Central memory CD8-positive, alpha-beta T cell (primary cell): ENCODE measurements around the gene MYO9B.

ENCODE experiments used
- ATAC-seq: fragments of 150-1000 bp; cut with Tn5 transposase; replicated peaks from 2 replicates; pipeline ENCODE4 v1.10.0; 2022; ENCODE audit warnings: mild to moderate bottlenecking, moderate FRiP score, moderate number of reproducible peaks; ENCODE audit not compliant: poor library complexity, severe bottlenecking; ENCODE audit errors: extremely low read depth
- DNase-seq, 2 donors: peaks; one replicate each; pipeline ENCODE4 v3.0.0; 2021; ENCODE audit warnings: low spot score in 2 of 2
- H3K27ac Mint-ChIP-seq: one replicate; pipeline ENCODE4 v1.8.0; 2022; ENCODE audit warnings: low read depth, mild to moderate bottlenecking, moderate library complexity, mixed read lengths
- H3K27me3 Mint-ChIP-seq: one replicate; pipeline ENCODE4 v1.8.0; 2022; ENCODE audit warnings: mixed read lengths
- H3K36me3 Mint-ChIP-seq: one replicate; pipeline ENCODE4 v1.8.0; 2022; ENCODE audit warnings: mild to moderate bottlenecking, moderate library complexity, mixed read lengths; ENCODE audit not compliant: insufficient read depth
- H3K4me1 Mint-ChIP-seq: one replicate; pipeline ENCODE4 v1.8.0; 2022; ENCODE audit warnings: mixed read lengths
- H3K4me3 Mint-ChIP-seq: one replicate; pipeline ENCODE4 v1.8.0; 2022; ENCODE audit warnings: mild to moderate bottlenecking, moderate library complexity, mixed read lengths
- H3K9me3 Mint-ChIP-seq: one replicate; pipeline ENCODE4 v1.8.0; 2022; ENCODE audit warnings: mixed read lengths

MYO9B gene

DNA sequence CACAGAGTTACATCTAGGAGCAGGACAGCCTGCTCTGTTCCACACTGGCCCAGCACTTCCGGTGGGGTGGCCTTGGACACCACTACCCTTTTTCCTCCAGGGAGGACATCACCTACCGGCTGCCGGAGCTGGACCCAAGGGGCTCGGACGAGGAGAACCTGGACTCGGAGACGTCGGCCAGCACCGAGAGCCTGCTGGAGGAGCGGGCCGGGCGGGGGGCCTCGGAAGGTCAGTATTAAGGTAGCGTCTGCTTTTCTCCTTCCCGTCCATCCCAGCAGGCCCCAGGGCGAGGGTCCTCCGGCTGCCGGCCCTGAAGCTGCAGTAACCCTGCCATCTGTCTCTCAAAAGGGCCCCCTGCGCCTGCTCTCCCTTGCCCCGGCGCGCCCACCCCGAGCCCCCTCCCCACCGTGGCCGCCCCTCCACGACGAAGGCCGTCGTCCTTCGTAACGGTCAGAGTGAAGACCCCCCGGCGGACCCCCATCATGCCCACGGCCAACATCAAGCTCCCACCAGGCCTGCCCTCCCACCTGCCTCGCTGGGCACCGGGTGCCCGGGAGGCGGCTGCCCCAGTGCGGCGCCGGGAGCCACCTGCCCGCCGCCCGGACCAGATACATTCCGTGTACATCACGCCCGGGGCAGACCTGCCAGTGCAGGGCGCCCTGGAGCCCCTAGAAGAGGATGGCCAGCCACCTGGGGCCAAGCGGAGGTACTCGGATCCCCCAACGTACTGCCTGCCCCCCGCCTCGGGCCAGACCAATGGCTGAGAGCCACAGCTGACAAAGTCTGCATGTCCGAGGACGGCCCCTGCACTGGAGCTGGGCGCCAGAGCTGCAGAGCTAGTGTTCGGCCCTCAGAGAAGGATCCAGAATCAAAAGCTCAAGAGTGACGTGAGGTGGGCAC is 136.2 kb downstream of the MYO9B start:
- ATAC-seq (no peak), DNase-seq (no peak)
- no peak overlapping the region for H3K27ac Mint-ChIP-seq
- no peak overlapping the region for H3K4me3 Mint-ChIP-seq
- peaks cover 19% of the 10 kb centered on the region for H3K4me1 Mint-ChIP-seq
- no peaks in the 10 kb centered on the region for H3K27me3 Mint-ChIP-seq
- peaks cover 35% of the 10 kb centered on the region for H3K36me3 Mint-ChIP-seq
- no peaks in the 10 kb centered on the region for H3K9me3 Mint-ChIP-seq

- Mint-ChIP-seq H3K4me1 (peaks cover 19% of the 10 kb centered on the region), H3K4me3 (peak overlapping the region; percentile 20), H3K9me3 (no peaks in the 10 kb centered on the region), H3K36me3 (peaks cover 40% of the 10 kb centered on the region), H3K27ac (no peak overlapping the region), H3K27me3 (no peaks in the 10 kb centered on the region)
- no peak for ATAC-seq
- no peak for DNase-seq
Measured at GRCh38 chr19:17213334-17213733, 137.8 kb downstream of the MYO9B start.

- peak overlapping the region; percentile 95 for H3K27ac Mint-ChIP-seq
- H3K4me3 Mint-ChIP-seq, result peak overlapping the region; percentile 85
- no peaks in the 10 kb centered on the region for H3K9me3 Mint-ChIP-seq
- H3K27me3 Mint-ChIP-seq, result no peaks in the 10 kb centered on the region
- no peak for ATAC-seq
- H3K4me1 Mint-ChIP-seq, result peaks cover 12% of the 10 kb centered on the region
- H3K36me3 Mint-ChIP-seq, result peaks cover 41% of the 10 kb centered on the region
- no peak for DNase-seq
Measured at GRCh38 chr19:17214508-17215126, 139.0 kb downstream of the MYO9B start.

DNA sequence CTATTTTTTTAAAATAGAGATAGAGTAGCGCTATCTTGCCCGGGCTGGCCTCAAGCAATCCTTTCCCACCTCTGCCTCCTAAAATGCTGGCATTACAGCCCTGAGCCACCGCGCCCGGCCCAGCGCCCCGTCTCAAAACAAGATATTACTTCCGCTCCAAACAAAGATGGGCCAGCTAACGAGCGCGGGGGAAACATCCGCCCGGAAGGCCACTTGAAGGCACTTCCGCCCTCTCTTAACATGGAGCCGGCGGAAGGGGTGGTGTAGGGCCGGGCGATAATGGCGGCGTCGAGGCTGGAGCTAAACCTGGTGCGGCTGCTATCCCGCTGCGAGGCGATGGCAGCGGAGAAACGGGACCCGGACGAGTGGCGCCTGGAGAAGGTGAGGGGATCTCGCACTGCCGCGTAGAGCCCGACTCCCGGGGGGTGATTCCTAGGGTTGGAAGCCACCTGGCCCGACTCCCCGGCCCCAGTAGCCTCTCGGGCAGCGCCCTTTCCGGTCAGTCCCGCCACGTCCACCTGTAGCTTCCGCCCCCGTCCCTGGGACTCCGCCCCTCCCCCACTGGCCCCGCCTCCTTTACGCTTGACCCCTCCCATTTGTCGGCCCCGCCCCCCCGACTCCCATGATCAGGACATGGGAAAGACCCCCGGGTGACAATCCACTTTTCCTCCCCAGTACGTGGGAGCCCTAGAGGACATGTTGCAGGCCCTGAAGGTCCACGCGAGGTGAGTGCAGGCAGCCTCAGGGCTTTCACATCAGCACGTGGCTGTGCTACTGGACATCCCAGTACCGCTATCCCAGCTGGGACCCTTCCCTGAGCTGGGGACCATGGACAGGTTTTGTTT is 139.8 kb downstream of the MYO9B start, which contains the start of gene USE1:
TSS of gene USE1 (plus strand) at position 231 of the 845 bp plus-strand sequence. CDS start at position 280, 49 bp downstream.
- Mint-ChIP-seq H3K9me3 (no peaks in the 10 kb centered on the region), H3K36me3 (peaks cover 37% of the 10 kb centered on the region), H3K27ac (peak within 1 kb of the TSS; percentile 95), H3K4me1 (peaks cover 12% of the 10 kb centered on the region), H3K27me3 (no peaks in the 10 kb centered on the region), H3K4me3 (peak within 1 kb of the TSS; percentile 85)
- peak; percentile 75 to 77 for DNase-seq
- peak; percentile 99 for ATAC-seq

- DNase-seq, result no peak
- Mint-ChIP-seq H3K4me3 (peak overlapping the region; percentile 85), H3K4me1 (peaks cover 12% of the 10 kb centered on the region), H3K36me3 (peaks cover 39% of the 10 kb centered on the region), H3K27me3 (no peaks in the 10 kb centered on the region), H3K27ac (peak overlapping the region; percentile 95), H3K9me3 (no peaks in the 10 kb centered on the region)
- ATAC-seq, result no peak
Measured at GRCh38 chr19:17216058-17216670, 140.6 kb downstream of the MYO9B start.

- Mint-ChIP-seq H3K27me3 (no peaks in the 10 kb centered on the region), H3K36me3 (peaks cover 25% of the 10 kb centered on the region), H3K9me3 (no peaks in the 10 kb centered on the region), H3K4me3 (no peak overlapping the region), H3K4me1 (peaks cover 11% of the 10 kb centered on the region), H3K27ac (no peak overlapping the region)
- no peak for DNase-seq
- no peak for ATAC-seq
Measured at GRCh38 chr19:17219286-17219685, 143.7 kb downstream of the MYO9B start.

- no peaks in the 10 kb centered on the region for H3K9me3 Mint-ChIP-seq
- ATAC-seq, result no peak
Measured at GRCh38 chr19:17220207-17220758, 144.7 kb downstream of the MYO9B start.

GRCh38 chr19:17225053-17225452 is 149.5 kb downstream of the MYO9B start:
- Mint-ChIP-seq H3K4me3 (peak overlapping the region; percentile 88), H3K9me3 (no peaks in the 10 kb centered on the region), H3K27me3 (no peaks in the 10 kb centered on the region), H3K27ac (peak overlapping the region; percentile 94), H3K36me3 (peaks cover 13% of the 10 kb centered on the region), H3K4me1 (peaks cover 6% of the 10 kb centered on the region)
- no peak for ATAC-seq
- DNase-seq, result no peak

More at GRCh38 chr19:17220207-17220758, 144.7 kb downstream of the MYO9B start:
- H3K4me1 Mint-ChIP-seq, result peaks cover 1% of the 10 kb centered on the region
- DNase-seq, result no peak
- no peak overlapping the region for H3K4me3 Mint-ChIP-seq
- H3K27ac Mint-ChIP-seq, result no peak overlapping the region
- no peaks in the 10 kb centered on the region for H3K27me3 Mint-ChIP-seq
- peaks cover 19% of the 10 kb centered on the region for H3K36me3 Mint-ChIP-seq

GRCh38 chr19:17226002-17226933 is 150.7 kb downstream of the MYO9B start, which contains the start of gene OCEL1:
Gene OCEL1, plus strand, starts transcription at chr19:17226226. Its CDS starts 22 bp downstream, at chr19:17226248.
- no peaks in the 10 kb centered on the region for H3K9me3 Mint-ChIP-seq
- DNase-seq (peak; percentile 93), ATAC-seq (peak; percentile 95)
- H3K36me3 Mint-ChIP-seq, result peaks cover 9% of the 10 kb centered on the region
- H3K27ac Mint-ChIP-seq, result peak within 1 kb of the TSS; percentile 94
- peaks cover 6% of the 10 kb centered on the region for H3K4me1 Mint-ChIP-seq
- H3K4me3 Mint-ChIP-seq, result peak within 1 kb of the TSS; percentile 88
- H3K27me3 Mint-ChIP-seq, result no peaks in the 10 kb centered on the region

- ATAC-seq (no peak), DNase-seq (no peak)
- no peaks in the 10 kb centered on the region for H3K27me3 Mint-ChIP-seq
- peaks cover 10% of the 10 kb centered on the region for H3K36me3 Mint-ChIP-seq
- H3K27ac Mint-ChIP-seq, result no peak overlapping the region
- no peaks in the 10 kb centered on the region for H3K9me3 Mint-ChIP-seq
- H3K4me1 Mint-ChIP-seq, result peaks cover 6% of the 10 kb centered on the region
- H3K4me3 Mint-ChIP-seq, result no peak overlapping the region
Measured at GRCh38 chr19:17227798-17228367, 152.3 kb downstream of the MYO9B start.

DNA sequence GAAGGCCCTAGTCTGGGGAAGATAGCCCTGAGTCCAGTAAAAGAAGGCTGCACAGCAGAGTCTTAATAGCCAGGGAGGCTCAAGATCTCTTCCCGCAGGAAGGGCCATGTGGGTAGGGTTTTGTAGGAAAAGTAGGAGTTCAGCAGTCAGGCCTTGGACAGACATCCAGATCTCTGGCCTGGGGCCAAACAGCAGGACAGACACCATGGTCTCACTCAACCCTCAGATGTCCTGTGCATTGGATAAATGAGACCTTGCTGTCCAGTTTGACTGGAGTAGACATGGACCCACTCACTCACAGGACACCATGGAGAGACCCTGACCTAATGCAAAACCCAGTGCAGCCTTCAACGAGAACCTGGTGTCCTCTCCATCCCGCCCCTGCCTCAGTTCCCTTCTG is 154.3 kb downstream of the MYO9B start:
- Mint-ChIP-seq H3K4me1 (peaks cover 13% of the 10 kb centered on the region), H3K27me3 (no peaks in the 10 kb centered on the region), H3K4me3 (no peak overlapping the region)

More for the DNA sequence above, 154.3 kb downstream of the MYO9B start:
- peaks cover 12% of the 10 kb centered on the region for H3K36me3 Mint-ChIP-seq
- ATAC-seq (no peak), DNase-seq (no peak)
- H3K9me3 Mint-ChIP-seq, result no peaks in the 10 kb centered on the region
- H3K27ac Mint-ChIP-seq, result no peak overlapping the region
